Common myeloid progenitor, CD34-positive (primary cell): Measurements from ENCODE around the gene CFP.
A peak's percentile ranks its signal among the peaks of the same experiment; 100 is the strongest.

Source experiments
- CTCF ChIA-PET: fragments of 350-600 bp; sonication (Branson Sonifier 250); formaldehyde crosslinking; loops from one replicate; lab custom pipeline; 2021; ENCODE audit warnings: antibody characterized with exemption; lab: Charles Lee
- POLR2A ChIA-PET: fragments of 350-600 bp; sonication (Branson Sonifier 250); formaldehyde crosslinking; loops from one replicate; lab custom pipeline; 2021; ENCODE audit warnings: antibody characterized with exemption; lab: Charles Lee
- DNase-seq, 3 donors: peaks; one replicate each; pipeline versions ENCODE4 v3.0.0 to v3.0.0-alpha.2; 2013
- H3K27ac ChIP-seq, 2 experiments: 1 replicate in 1 of 2; 2 replicates in 1 of 2; pipeline ENCODE4 v1.7.0; 2013; ENCODE audit warnings: inconsistent platforms in 2 of 2, low read length in 2 of 2, mild to moderate bottlenecking in 2 of 2, low read depth in 1 of 2, moderate library complexity in 1 of 2; ENCODE audit not compliant: severe bottlenecking in 2 of 2, insufficient read depth in 1 of 2, poor library complexity in 1 of 2
- H3K27me3 ChIP-seq, 5 experiments: replicated peaks in 2 of 5; 1 replicate in 3 of 5; 2 replicates in 2 of 5; pipeline versions ENCODE4 v1.6.1 to v1.7.0; 2013; ENCODE audit warnings: low read length in 4 of 5, mild to moderate bottlenecking in 2 of 5, moderate library complexity in 2 of 5, inconsistent platforms in 1 of 5; ENCODE audit not compliant: insufficient read depth in 5 of 5, control insufficient read depth in 4 of 5
- H3K36me3 ChIP-seq, 4 experiments: 1 replicate in 2 of 4; 2 replicates in 2 of 4; pipeline versions ENCODE4 v1.6.1 to v1.7.0; 2013; ENCODE audit warnings: low read length in 3 of 4, control low read depth in 1 of 4, mild to moderate bottlenecking in 1 of 4; ENCODE audit not compliant: control insufficient read depth in 4 of 4, insufficient read depth in 4 of 4
- H3K4me1 ChIP-seq, 4 experiments: 1 replicate in 3 of 4; 2 replicates in 1 of 4; pipeline versions ENCODE4 v1.6.1 to v1.7.1; 2013; ENCODE audit warnings: low read length in 3 of 4, mild to moderate bottlenecking in 3 of 4, control low read depth in 1 of 4, inconsistent platforms in 1 of 4, moderate library complexity in 1 of 4; ENCODE audit not compliant: control insufficient read depth in 4 of 4, insufficient read depth in 4 of 4; ENCODE audit errors: control extremely low read depth in 1 of 4
- H3K4me3 ChIP-seq, 7 experiments: 1 replicate in 4 of 7; 2 replicates in 3 of 7; pipeline versions ENCODE4 v1.5.1 to v1.7.0; 2013; ENCODE audit warnings: mild to moderate bottlenecking in 7 of 7, low read length in 6 of 7, moderate library complexity in 6 of 7, inconsistent platforms in 2 of 7, low read depth in 2 of 7, control low read depth in 1 of 7; ENCODE audit not compliant: insufficient read depth in 4 of 7, control insufficient read depth in 1 of 7; ENCODE audit errors: extremely low read depth in 1 of 7
- H3K9me3 ChIP-seq, 5 experiments: 1 replicate in 4 of 5; 2 replicates in 1 of 5; pipeline versions ENCODE4 v1.6.1 to v1.7.1; 2013; ENCODE audit warnings: low read length in 4 of 5, mild to moderate bottlenecking in 2 of 5, inconsistent platforms in 1 of 5, low read depth in 1 of 5, moderate library complexity in 1 of 5; ENCODE audit not compliant: control insufficient read depth in 4 of 5, insufficient read depth in 2 of 5; ENCODE audit errors: control extremely low read depth in 1 of 5
- WGBS: methylation state at CpG from one replicate; pipeline ENCODE4 v1.1.5; 2013; ENCODE audit not compliant: insufficient coverage; 5-methylcytosine and 5-hydroxymethylcytosine counted together

Gene CFP

GRCh38 chrX:47577424-47577823 lies 52.3 kb downstream of the CFP start:
- Histone ChIP-seq H3K27me3 (no peaks in the 10 kb centered on the region), H3K4me1 (peaks cover 5 to 31% (median 13%) of the 10 kb centered on the region in 4 experiments), H3K36me3 (no peaks in the 10 kb centered on the region), H3K4me3 (no peak overlapping the region), H3K27ac (no peak overlapping the region), H3K9me3 (no peaks in the 10 kb centered on the region)
- ChIA-PET CTCF (interaction anchor here (1.0 kb wide), 1 partner anchor 52 kb away, joined by 3 read pairs; no protein-coding TSS in a partner anchor), POLR2A (no interaction called here)
- no peak for DNase-seq
- 80% methylated on average over 5 of the region's 9 CpGs for WGBS

GRCh38 chrX:47576021-47576898 lies 53.5 kb downstream of the CFP start:
- Histone ChIP-seq H3K27me3 (no peaks in the 10 kb centered on the region), H3K27ac (no peak overlapping the region), H3K4me1 (peaks cover 0 to 22% (median 8%) of the 10 kb centered on the region in 4 experiments), H3K9me3 (no peaks in the 10 kb centered on the region), H3K4me3 (no peak overlapping the region), H3K36me3 (peaks cover 0 to 9% (median 4%) of the 10 kb centered on the region in 4 experiments)
- 91% methylated on average over 18 of the region's 20 CpGs for WGBS
- no peak for DNase-seq
- POLR2A ChIA-PET, result no interaction called here
- CTCF ChIA-PET, result no interaction called here

GRCh38 chrX:47574547-47575301 lies 55.0 kb downstream of the CFP start:
- WGBS, result 50% methylated on average over 23 of the region's 27 CpGs
- peak overlapping the region in 3 of 7 experiments; percentile 6 to 63 (median 48) for H3K4me3 ChIP-seq
- H3K9me3 ChIP-seq, result no peaks in the 10 kb centered on the region
- ChIA-PET CTCF (no interaction called here), POLR2A (no interaction called here)
- peak in 2 of 3 donors; percentile 49 to 71 for DNase-seq
- no peaks in the 10 kb centered on the region for H3K27me3 ChIP-seq
- no peak overlapping the region for H3K27ac ChIP-seq
- peaks cover 0 to 22% (median 8%) of the 10 kb centered on the region in 4 experiments for H3K4me1 ChIP-seq
- H3K36me3 ChIP-seq, result peaks cover 0 to 14% (median 7%) of the 10 kb centered on the region in 4 experiments

- Histone ChIP-seq H3K27me3 (no peaks in the 10 kb centered on the region), H3K36me3 (peaks cover 0 to 19% (median 7%) of the 10 kb centered on the region in 4 experiments), H3K4me3 (peak overlapping the region in 3 of 7 experiments; percentile 6 to 63 (median 48)), H3K27ac (no peak overlapping the region), H3K9me3 (no peaks in the 10 kb centered on the region), H3K4me1 (peaks cover 0 to 20% (median 6%) of the 10 kb centered on the region in 4 experiments)
- DNase-seq, result no peak
- POLR2A ChIA-PET, result interaction anchor here (1.0 kb wide), 1 partner anchor 55 kb away, joined by 3 read pairs; no protein-coding TSS in a partner anchor
- CTCF ChIA-PET, result no interaction called here
- WGBS, result 40% methylated on average over 2 of the region's 41 CpGs
Measured at GRCh38 chrX:47574076-47574546, 55.6 kb downstream of the CFP start.

GRCh38 chrX:47573341-47574075 lies 56.2 kb downstream of the CFP start:
- 69% methylated on average over 20 of the region's 20 CpGs for WGBS
- POLR2A ChIA-PET, result interaction anchor here (1.0 kb wide), 1 partner anchor 55 kb away, joined by 3 read pairs; no protein-coding TSS in a partner anchor
- peak overlapping the region in 1 of 7 experiments; percentile 63 for H3K4me3 ChIP-seq

More at GRCh38 chrX:47573341-47574075, 56.2 kb downstream of the CFP start:
- Histone ChIP-seq H3K36me3 (peaks cover 0 to 25% (median 10%) of the 10 kb centered on the region in 4 experiments), H3K27ac (no peak overlapping the region), H3K27me3 (no peaks in the 10 kb centered on the region), H3K4me1 (peaks cover 0 to 16% (median 4%) of the 10 kb centered on the region in 4 experiments), H3K9me3 (no peaks in the 10 kb centered on the region)
- DNase-seq, result no peak
- CTCF ChIA-PET, result no interaction called here
